NCI-H226 (cell line): Measurements from ENCODE around the gene EEF1A2.
A peak's percentile ranks its signal among the peaks of the same experiment; 100 is the strongest.

ENCODE experiments used
- DNase-seq: peaks from one replicate; pipeline ENCODE4 v3.0.0-alpha.2; 2015

EEF1A2 gene

GRCh38 chr20:63536241-63536977 lies 37.5 kb upstream of the EEF1A2 start:
- DNase-seq = no peak

DNA sequence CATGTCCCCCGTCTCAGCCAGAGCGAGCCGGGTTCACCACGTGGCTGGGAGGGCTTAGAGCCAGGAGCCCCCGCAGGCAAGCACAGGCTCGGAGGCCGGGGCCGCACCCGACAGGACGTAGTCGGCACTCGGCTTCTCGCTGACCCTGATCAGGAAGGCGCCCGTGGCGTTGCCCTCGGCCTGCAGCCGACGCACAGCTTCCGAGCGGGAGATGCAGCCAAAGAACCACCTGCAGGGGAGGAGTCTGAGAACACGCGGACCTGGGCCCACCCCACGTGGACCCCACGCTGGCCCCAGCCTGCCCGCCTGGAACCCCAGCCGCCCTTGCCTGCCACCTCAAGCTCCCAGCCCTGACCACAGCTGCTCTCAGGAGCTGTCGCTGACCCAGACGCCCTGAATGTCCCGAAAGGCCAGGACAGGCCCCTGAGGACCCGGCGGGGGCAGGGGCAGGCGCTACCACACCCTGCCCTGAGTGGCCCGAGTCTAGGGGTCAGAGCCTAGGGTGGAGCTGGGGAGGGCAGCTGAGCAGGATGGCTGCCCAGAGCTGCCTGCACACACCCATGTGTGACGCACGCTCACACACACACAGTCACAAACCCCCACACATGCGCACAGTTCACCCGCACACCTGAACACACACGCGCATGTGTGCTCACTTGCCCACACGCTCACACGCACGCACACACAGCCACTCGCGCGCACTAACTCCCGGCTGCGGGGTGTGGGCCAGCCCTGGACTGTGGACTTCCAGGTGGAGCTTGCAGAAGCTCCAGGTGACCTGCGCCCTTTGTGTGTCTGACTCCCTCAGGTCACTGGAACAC lies 36.2 kb upstream of the EEF1A2 start:
- DNase-seq = no peak

DNA sequence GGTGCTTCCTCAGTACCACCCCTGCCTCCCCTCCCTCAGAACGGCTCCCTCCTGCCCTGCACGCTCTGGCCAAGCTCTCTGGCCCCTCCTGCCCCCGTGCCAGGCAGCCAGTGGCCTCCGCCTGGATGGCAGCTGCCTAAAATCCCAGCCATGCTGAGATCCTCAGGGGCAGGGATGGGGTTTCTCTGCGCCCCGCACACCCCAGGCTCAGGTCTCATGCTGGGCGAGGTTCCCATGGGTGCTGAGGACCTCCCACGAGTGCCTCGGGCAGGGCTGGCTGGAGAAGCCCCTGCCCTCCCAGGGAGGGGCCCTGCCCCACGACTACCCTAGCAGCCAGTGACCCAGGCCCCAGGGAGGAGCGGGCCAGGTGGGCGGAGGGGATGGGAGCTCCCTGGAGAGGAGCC lies 35.5 kb upstream of the EEF1A2 start:
- DNase-seq = no peak

- no peak for DNase-seq
Measured at GRCh38 chr20:63533871-63534393, 35.0 kb upstream of the EEF1A2 start.

GRCh38 chr20:63533388-63533787 lies 34.5 kb upstream of the EEF1A2 start:
- no peak for DNase-seq

DNA sequence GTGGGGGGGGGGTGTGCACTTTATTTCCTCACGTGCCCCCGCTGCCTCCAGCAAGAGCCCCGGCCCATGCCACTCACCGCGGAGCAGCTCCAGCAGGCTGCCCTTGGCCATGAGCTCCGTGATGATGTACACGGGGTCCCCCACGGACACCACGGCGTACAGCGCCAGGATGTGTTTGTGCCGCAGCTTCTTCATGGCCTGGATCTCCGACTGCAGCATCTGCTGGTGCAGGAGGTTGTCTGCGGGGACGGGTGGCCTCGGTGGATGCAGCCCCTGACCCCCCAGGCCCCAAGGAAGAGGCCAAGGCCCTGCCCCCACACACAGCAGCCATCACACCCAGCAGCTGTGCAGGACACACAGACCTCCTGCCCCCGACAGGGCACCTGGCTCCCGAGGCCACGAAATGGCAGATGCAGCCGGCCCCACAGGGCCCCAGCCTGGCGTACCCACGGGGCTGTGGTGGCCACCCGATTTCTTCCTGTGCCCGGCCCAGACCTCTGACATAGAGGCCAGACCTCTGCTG lies 33.6 kb upstream of the EEF1A2 start:
- no peak for DNase-seq

DNA sequence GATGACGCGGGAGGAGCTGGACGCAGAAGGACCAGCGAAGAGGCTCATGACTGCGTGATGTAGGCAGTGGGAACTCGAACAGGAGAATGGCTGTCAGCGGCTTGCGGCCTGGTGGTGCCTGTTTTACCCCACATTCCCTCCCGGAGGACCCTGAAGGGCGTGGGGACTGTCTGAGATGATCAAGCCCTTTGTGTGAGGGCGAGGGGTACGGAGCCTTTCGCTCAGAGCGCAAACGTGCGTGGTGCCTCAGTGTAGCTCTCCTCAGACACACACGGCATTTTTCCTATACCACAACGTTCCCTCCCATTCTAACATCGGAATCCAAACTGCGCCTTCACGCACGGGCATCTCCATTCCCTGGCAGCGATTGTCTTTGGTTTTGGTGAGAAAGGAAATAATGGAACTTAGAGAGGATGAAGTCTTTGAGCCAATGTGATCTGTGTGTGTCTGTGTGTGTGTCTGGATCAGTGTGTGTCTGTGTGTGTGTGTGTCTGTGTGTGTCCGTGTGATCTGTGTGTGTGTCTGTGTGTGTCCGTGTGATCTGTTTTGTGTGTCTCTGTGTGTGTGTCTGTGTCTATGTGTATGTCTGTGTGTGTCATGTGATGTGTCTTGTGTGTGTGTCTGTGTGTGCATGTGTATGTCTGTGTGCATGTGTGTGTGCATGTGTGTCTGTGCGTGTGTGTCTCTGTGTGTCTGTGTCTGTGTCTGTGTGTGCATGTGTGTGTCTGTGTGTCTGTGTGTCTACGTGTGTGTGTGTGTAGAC lies 33.0 kb upstream of the EEF1A2 start:
- peak; percentile 0 for DNase-seq

DNA sequence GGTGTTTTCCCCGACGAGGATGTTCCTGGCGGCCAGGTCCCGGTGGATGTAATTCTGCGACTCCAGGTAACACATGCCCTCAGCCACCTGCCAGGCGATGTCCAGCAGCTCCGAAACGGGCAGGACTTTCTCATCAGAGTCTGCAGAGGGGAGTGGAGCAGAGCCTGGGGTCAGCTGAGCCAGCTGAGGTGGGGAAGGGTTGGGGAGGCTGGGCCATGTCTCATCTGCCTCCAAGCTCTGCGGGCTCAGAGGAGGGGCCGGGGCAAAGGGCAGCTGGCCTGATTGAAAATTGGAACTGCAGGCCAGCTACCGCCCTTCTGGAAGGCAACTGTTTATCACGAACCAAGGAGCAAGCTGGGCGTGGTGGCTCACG lies 31.9 kb upstream of the EEF1A2 start:
- peak; percentile 1 for DNase-seq

DNA sequence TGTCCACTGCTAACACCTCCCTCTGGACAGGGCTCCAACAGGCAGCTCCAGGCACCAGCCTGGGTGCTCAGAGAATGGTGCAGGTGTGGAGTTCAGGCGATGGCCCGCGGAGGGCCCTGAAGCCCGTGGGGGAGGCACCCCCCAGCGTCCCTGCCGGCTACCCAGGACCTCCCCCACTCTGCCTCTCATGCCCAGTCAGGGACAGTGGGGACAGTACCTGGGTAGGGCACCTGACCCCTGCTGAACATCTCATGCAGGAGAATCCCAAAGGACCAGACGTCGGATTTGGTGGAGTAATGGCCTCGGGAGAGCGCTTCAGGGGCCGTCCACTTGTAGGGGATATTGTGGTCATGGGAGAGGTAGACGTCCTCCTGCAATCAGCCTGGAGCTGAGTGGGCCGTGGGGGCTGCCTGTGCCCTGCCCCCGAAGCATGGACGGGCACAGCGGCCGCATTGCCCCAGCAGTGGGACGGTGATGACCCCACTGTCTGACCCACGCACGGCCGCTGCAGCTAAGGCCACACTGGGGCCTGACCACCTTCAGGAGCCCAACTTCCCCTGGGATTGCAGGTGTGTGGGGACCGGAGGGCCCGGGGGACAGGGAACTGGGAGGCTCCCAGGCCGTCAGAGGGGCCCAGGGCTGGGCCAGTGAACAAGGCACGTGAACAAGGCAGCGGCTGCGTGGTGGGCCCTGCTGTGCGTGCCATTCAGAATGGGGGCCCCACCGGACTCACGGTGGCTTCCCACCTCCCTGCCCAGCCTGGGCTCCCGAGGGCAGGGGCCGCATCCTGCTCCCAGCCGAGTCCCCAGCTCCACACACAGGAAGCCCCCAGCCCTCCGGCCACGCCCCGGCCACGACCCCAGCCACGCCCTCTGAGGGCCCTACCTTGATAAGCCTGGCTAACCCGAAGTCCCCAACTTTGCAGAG lies 31.2 kb upstream of the EEF1A2 start:
- peak; percentile 0 for DNase-seq

- peak; percentile 1 for DNase-seq
Measured at GRCh38 chr20:63529180-63529860, 30.4 kb upstream of the EEF1A2 start.

DNA sequence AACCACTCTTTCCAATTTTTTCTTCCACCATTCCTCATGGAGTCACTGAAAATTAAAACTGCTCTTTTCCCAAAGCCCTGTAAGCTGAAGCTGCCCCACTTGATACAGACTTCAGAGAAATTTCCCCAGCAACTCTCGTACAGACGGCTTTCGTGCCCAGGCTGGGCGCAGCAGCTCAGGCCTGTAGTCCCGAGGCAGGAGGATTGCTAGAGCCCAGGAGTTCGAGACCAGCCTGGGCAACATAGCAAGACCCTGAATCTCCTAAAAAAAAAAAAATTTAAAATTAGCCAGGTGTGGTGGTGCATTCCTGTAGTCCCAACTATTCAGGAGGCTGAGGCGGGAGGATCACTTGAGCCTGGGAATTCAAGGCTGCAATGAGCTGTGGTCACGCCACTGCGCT lies 28.3 kb upstream of the EEF1A2 start:
- no peak for DNase-seq

DNA sequence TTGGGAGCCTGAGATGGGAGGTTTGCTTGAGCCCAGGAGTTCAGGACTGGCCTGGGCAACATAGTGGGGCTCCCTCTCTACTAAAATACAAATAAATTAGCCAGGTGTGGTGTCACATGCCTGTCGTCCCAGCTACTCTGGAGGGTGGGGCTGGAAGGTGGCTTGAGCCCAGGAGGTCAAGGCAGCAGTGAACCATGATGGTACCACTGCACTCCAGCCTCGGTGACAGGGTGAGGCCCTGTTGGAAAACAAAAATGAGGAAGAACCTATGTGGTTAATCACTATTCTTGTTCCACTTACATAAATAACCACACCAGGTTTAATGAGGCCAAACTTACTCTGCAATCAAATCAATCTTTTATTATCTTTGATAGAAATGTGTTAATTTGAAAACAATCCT lies 27.1 kb upstream of the EEF1A2 start:
- no peak for DNase-seq

DNA sequence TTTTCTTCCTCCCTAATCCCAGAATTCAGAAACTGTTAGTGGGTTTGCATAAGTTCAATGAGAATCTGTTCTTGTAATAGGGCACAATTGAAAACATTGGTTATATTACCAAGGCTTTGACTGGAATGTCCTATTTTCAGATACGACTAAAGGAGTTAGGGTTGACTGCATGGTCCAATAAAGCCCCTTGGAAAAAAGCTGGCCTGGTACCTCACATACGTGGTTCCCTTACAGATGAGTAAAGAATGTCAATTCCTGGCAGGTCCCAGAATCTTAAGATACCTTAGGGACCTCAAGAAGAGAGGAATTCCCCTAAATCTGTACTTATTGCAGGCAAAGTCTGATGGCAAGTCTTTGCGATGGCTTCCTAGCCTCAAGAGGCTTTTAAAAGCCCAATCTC lies 26.3 kb upstream of the EEF1A2 start:
- no peak for DNase-seq

DNA sequence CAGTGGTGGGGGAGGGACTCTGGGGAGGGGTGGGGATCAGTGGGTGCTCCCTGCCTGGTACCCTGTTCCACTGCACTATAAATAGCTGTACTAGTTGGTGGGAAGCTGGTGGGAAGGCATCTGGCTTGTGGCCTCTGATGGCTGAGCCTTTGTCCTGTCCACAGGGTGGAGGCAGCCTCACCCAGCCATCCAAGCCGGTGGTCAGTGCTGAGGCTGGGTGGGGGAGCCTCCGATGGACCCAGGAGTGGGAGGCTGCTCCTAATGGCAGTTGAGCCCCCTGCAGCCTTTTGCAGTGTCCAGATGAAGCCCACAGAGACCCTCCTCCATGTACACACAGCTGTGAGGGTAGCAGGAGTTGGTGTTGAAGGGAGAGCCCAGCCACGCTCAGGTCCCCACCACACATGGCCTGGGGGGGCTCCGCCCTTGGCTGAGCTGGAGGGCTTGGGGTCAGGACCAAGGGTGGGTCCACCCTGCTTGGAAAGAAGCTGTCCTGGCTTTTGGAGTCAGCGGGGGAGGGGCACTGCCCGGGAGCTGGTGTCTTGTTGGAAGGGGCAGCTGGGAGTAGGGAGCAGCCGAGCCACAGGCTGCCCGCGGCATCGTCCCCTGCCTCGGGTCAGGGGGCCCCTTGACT lies 24.2 kb upstream of the EEF1A2 start:
- no peak for DNase-seq

GRCh38 chr20:63522091-63522868 lies 23.4 kb upstream of the EEF1A2 start:
- no peak for DNase-seq

DNA sequence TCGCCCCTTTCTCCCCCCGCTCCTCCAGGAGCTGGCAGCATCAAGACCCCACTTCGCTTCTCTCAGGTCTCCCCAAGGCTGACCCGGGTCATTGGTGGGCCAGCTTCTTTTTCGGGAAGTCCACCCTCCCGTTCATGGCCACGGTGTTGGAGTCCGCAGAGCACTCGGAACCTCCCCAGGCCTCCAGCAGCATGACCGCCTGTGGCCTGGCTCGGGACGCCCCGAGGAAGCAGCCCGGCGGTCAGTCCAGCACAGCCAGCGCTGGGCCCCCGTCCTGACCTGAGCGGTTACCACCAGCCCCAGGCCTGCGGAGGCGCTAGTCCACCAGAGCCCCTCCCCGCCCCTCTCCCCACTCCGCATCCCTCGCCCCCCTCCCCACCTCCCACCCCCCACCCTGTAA lies 22.7 kb upstream of the EEF1A2 start:
- DNase-seq = no peak

GRCh38 chr20:63520934-63521601 lies 22.2 kb upstream of the EEF1A2 start:
- peak; percentile 57 for DNase-seq

DNA sequence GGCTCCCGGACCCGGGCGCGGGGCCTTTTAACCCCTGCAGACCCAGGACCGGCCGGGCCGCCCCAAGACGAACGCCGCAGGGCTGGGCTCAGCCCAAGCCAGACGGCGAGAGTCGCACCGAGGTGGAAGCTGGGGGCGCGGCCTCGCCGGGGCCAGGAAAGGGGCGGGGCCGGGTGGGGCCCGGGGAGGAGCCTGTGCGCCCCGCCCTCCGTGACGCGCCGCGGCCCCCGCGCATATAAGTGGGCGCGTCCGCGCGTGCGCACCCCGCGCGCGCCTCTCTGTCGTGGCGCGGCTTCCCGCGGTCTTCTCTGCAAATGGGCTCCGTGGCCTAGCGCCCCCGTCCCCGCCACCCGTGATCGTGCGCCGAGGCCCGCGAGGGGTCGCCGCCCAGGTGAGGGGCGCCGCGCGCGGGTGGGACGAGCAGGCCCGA lies 21.6 kb upstream of the EEF1A2 start, which contains the start of gene PPDPF:
TSS of gene PPDPF (plus strand) at position 262 of the 430 bp plus-strand sequence. CDS start 544 bp downstream, outside the sequence.
- peak; percentile 56 for DNase-seq
